ENCODE measurements around the gene CPEB3. TPM values are rescaled to one million over a fixed set of nuclear protein-coding genes. Genes with fewer than 3 reads are reported as not detected.
"Not testable (repeated sequence)": the region's sequence is repeated elsewhere in the genome, so short reads cannot be mapped to it uniquely, and the experiment has no call there.

The CPEB3 gene
- total RNA-seq, 8 experiments from 2014 or later = 1.2 to 11.8 (median 7.7) TPM

GRCh38 chr10:92052741-92053140, 238.1 kb downstream of the CPEB3 start:
- ATAC-seq (replicated peaks in 6 of 8) = peak in 2 of 8 experiments; percentile 30 to 39
- no peak overlapping the region for H3K4me3 ChIP-seq
- no peaks in the 10 kb centered on the region for H3K4me1 ChIP-seq (replicated peaks in 1 of 2)
- WGBS, 10 experiments = 17 to 100% (median 86%) methylated on average over 1 to 4 of the region's 5 CpGs; no CpG with 5 or more reads in 3 of the 10 experiments
- no peak overlapping the region for H3K27ac ChIP-seq
- in situ Hi-C loops (cut with MboI; ENCODE audit: low pct_unique_long_range_greater_than_20kb in 2 of 9, low sequenced_read_pairs in 9 of 9, unreplicated experiment in 9 of 9) = no loop called here

- ATAC-seq (replicated peaks in 6 of 8) = no peak
- 50 to 100% (median 77%) methylated on average over 1 to 11 of the region's 18 CpGs; no CpG with 5 or more reads in 4 of the 10 experiments for WGBS, 10 experiments
- H3K4me3 ChIP-seq = no peak overlapping the region
- H3K4me1 ChIP-seq (replicated peaks in 1 of 2) = no peaks in the 10 kb centered on the region
- no peak overlapping the region for H3K27ac ChIP-seq
- in situ Hi-C loops (cut with MboI; ENCODE audit: low pct_unique_long_range_greater_than_20kb in 2 of 9, low sequenced_read_pairs in 9 of 9, unreplicated experiment in 9 of 9) = no loop called here
Measured at GRCh38 chr10:92052088-92052487, 238.8 kb downstream of the CPEB3 start.

- in situ Hi-C loops (cut with MboI; ENCODE audit: low pct_unique_long_range_greater_than_20kb in 2 of 9, low sequenced_read_pairs in 9 of 9, unreplicated experiment in 9 of 9) = no loop called here
- no peaks in the 10 kb centered on the region for H3K4me1 ChIP-seq (replicated peaks in 1 of 2)
- ATAC-seq (replicated peaks in 6 of 8) = no peak
- H3K4me3 ChIP-seq = no peak overlapping the region
- no peak overlapping the region for H3K27ac ChIP-seq
Measured at GRCh38 chr10:92047215-92047614, 243.7 kb downstream of the CPEB3 start.

GRCh38 chr10:92045641-92046106, 245.2 kb downstream of the CPEB3 start:
- H3K4me1 ChIP-seq (replicated peaks in 1 of 2) = no peaks in the 10 kb centered on the region
- H3K4me3 ChIP-seq = no peak overlapping the region
- in situ Hi-C loops (cut with MboI; ENCODE audit: low pct_unique_long_range_greater_than_20kb in 2 of 9, low sequenced_read_pairs in 9 of 9, unreplicated experiment in 9 of 9) = no loop called here
- H3K27ac ChIP-seq = no peak overlapping the region
- WGBS, 10 experiments = 22 to 50% (median 49%) methylated on average over 2 to 12 of the region's 37 CpGs; no CpG with 5 or more reads in 7 of the 10 experiments
- peak in 3 of 8 experiments; percentile 16 to 25 (median 22) for ATAC-seq (replicated peaks in 6 of 8)

- no peak for ATAC-seq (replicated peaks in 6 of 8)
- in situ Hi-C loops (cut with MboI; ENCODE audit: low pct_unique_long_range_greater_than_20kb in 2 of 9, low sequenced_read_pairs in 9 of 9, unreplicated experiment in 9 of 9) = no loop called here
- WGBS, 10 experiments = 20 to 100% (median 89%) methylated on average over 1 to 4 of the region's 5 CpGs; no CpG with 5 or more reads in 1 of the 10 experiments
Measured at GRCh38 chr10:92042541-92042940, 248.3 kb downstream of the CPEB3 start.

GRCh38 chr10:92038949-92039348, 251.9 kb downstream of the CPEB3 start:
- WGBS, 10 experiments = 83 to 100% (median 100%) methylated on average over 1 of the region's 1 CpG; no CpG with 5 or more reads in 4 of the 10 experiments
- peak in 1 of 8 experiments; percentile 49 for ATAC-seq (replicated peaks in 6 of 8)

More at GRCh38 chr10:92042541-92042940, 248.3 kb downstream of the CPEB3 start:
- Histone ChIP-seq H3K4me1 (replicated peaks in 1 of 2) (no peaks in the 10 kb centered on the region), H3K27ac (no peak overlapping the region), H3K4me3 (no peak overlapping the region)

GRCh38 chr10:92033070-92033469, 257.8 kb downstream of the CPEB3 start:
- in situ Hi-C loops (cut with MboI; ENCODE audit: low pct_unique_long_range_greater_than_20kb in 2 of 9, low sequenced_read_pairs in 9 of 9, unreplicated experiment in 9 of 9); H3K27ac ChIP-seq; H3K4me3 ChIP-seq; H3K4me1 ChIP-seq (replicated peaks in 1 of 2); ATAC-seq (replicated peaks in 6 of 8): not testable (repeated sequence)
- 38 to 100% (median 76%) methylated on average over 1 to 3 of the region's 3 CpGs; no CpG with 5 or more reads in 2 of the 10 experiments for WGBS, 10 experiments

More at GRCh38 chr10:92038949-92039348, 251.9 kb downstream of the CPEB3 start:
- no peaks in the 10 kb centered on the region for H3K4me1 ChIP-seq (replicated peaks in 1 of 2)
- in situ Hi-C loops (cut with MboI; ENCODE audit: low pct_unique_long_range_greater_than_20kb in 2 of 9, low sequenced_read_pairs in 9 of 9, unreplicated experiment in 9 of 9) = no loop called here
- H3K4me3 ChIP-seq = no peak overlapping the region
- H3K27ac ChIP-seq = no peak overlapping the region

GRCh38 chr10:92031580-92031979, 259.3 kb downstream of the CPEB3 start:
- Histone ChIP-seq H3K27ac (no peak overlapping the region), H3K4me3 (no peak overlapping the region), H3K4me1 (replicated peaks in 1 of 2) (no peaks in the 10 kb centered on the region)
- no peak for ATAC-seq (replicated peaks in 6 of 8)
- WGBS, 10 experiments = 80 to 100% (median 98%) methylated on average over 1 to 3 of the region's 3 CpGs
- in situ Hi-C loops (cut with MboI; ENCODE audit: low pct_unique_long_range_greater_than_20kb in 2 of 9, low sequenced_read_pairs in 9 of 9, unreplicated experiment in 9 of 9) = no loop called here

- no peak for ATAC-seq (replicated peaks in 6 of 8)
- in situ Hi-C loops (cut with MboI; ENCODE audit: low pct_unique_long_range_greater_than_20kb in 2 of 9, low sequenced_read_pairs in 9 of 9, unreplicated experiment in 9 of 9) = no loop called here
Measured at GRCh38 chr10:92027141-92027540, 263.7 kb downstream of the CPEB3 start.

GRCh38 chr10:92025340-92025739, 265.5 kb downstream of the CPEB3 start:
- H3K4me3 ChIP-seq; ATAC-seq (replicated peaks in 6 of 8); in situ Hi-C loops (cut with MboI; ENCODE audit: low pct_unique_long_range_greater_than_20kb in 2 of 9, low sequenced_read_pairs in 9 of 9, unreplicated experiment in 9 of 9); H3K4me1 ChIP-seq (replicated peaks in 1 of 2); H3K27ac ChIP-seq: not testable (repeated sequence)
- 88 to 100% (median 100%) methylated on average over 1 to 3 of the region's 3 CpGs; no CpG with 5 or more reads in 5 of the 10 experiments for WGBS, 10 experiments

More at GRCh38 chr10:92027141-92027540, 263.7 kb downstream of the CPEB3 start:
- 74 to 100% (median 100%) methylated on average over 2 to 4 of the region's 4 CpGs for WGBS, 10 experiments
- H3K4me1 ChIP-seq (replicated peaks in 1 of 2) = no peaks in the 10 kb centered on the region
- no peak overlapping the region for H3K4me3 ChIP-seq
- no peak overlapping the region for H3K27ac ChIP-seq

- H3K4me3 ChIP-seq = no peak overlapping the region
- no peak overlapping the region for H3K27ac ChIP-seq
- no peak for ATAC-seq (replicated peaks in 6 of 8)
- 74 to 100% (median 92%) methylated on average over 1 to 4 of the region's 4 CpGs; no CpG with 5 or more reads in 1 of the 10 experiments for WGBS, 10 experiments
- in situ Hi-C loops (cut with MboI; ENCODE audit: low pct_unique_long_range_greater_than_20kb in 2 of 9, low sequenced_read_pairs in 9 of 9, unreplicated experiment in 9 of 9) = no loop called here
- H3K4me1 ChIP-seq (replicated peaks in 1 of 2) = no peaks in the 10 kb centered on the region
Measured at GRCh38 chr10:92024700-92025099, 266.2 kb downstream of the CPEB3 start.

- no peak overlapping the region for H3K4me3 ChIP-seq
- H3K27ac ChIP-seq = no peak overlapping the region
- in situ Hi-C loops (cut with MboI; ENCODE audit: low pct_unique_long_range_greater_than_20kb in 2 of 9, low sequenced_read_pairs in 9 of 9, unreplicated experiment in 9 of 9) = no loop called here
- WGBS, 10 experiments = 100% methylated on average over 1 of the region's 1 CpG; no CpG with 5 or more reads in 7 of the 10 experiments
- ATAC-seq (replicated peaks in 6 of 8) = no peak
- no peaks in the 10 kb centered on the region for H3K4me1 ChIP-seq (replicated peaks in 1 of 2)
Measured at GRCh38 chr10:92014620-92015019, 276.3 kb downstream of the CPEB3 start.

- 60 to 100% (median 100%) methylated on average over 1 to 2 of the region's 2 CpGs; no CpG with 5 or more reads in 5 of the 10 experiments for WGBS, 10 experiments
- in situ Hi-C loops (cut with MboI; ENCODE audit: low pct_unique_long_range_greater_than_20kb in 2 of 9, low sequenced_read_pairs in 9 of 9, unreplicated experiment in 9 of 9) = no loop called here
- H3K4me1 ChIP-seq (replicated peaks in 1 of 2) = no peaks in the 10 kb centered on the region
- H3K27ac ChIP-seq = no peak overlapping the region
- no peak overlapping the region for H3K4me3 ChIP-seq
- peak in 6 of 8 experiments; percentile 39 to 97 (median 52) for ATAC-seq (replicated peaks in 6 of 8)
Measured at GRCh38 chr10:92011560-92012214, 279.2 kb downstream of the CPEB3 start.
